Measurements from ENCODE around the gene SPR. TPM values are rescaled to one million over a fixed set of nuclear protein-coding genes. Genes with fewer than 3 reads are reported as not detected.

SPR gene
- polyA plus RNA-seq, 1 of the 3 experiments (the other 2 are of a cell fraction), result 25.7 TPM

- ChIA-PET POLR2A (no interaction called here), CTCF (interaction anchor here (1.0 to 10.6 kb wide), 5 partner anchors 8 to 278 kb away, joined by 3 to 173 read pairs (median 24); partner anchors contain the start of gene SPR)
- Histone ChIP-seq H3K36me3 (replicated peaks in 1 of 2; ENCODE audit: control insufficient read depth in 1 of 2, insufficient read depth in 2 of 2, low read length in 1 of 2) (no peaks in the 10 kb centered on the region), H4K20me1 (ENCODE audit: insufficient read depth) (no peaks in the 10 kb centered on the region), H3K9me3 (no peaks in the 10 kb centered on the region), H3K9ac (no peak overlapping the region), H3K79me2 (ENCODE audit: insufficient read depth) (no peaks in the 10 kb centered on the region), H3K9me2 (no peaks in the 10 kb centered on the region), H3K27ac (ENCODE audit: low read depth in 2 of 2, low read length in 1 of 2) (no peak overlapping the region), H3K4me2 (no peak overlapping the region), H3K27me3 (ENCODE audit: insufficient read depth) (peaks cover 15% of the 10 kb centered on the region), H2AFZ (ENCODE audit: low read depth) (no peak overlapping the region), H3F3A (replicated peaks; ENCODE audit: insufficient read depth) (no peaks in the 10 kb centered on the region), H3K4me3 (ENCODE audit: low read depth in 2 of 2, low read length in 1 of 2) (no peak overlapping the region), H3K4me1 (ENCODE audit: control insufficient read depth in 1 of 2, insufficient read depth in 2 of 2, low read depth in 1 of 2, low read length in 1 of 2) (peaks cover 0 to 15% of the 10 kb centered on the region in 2 experiments; a peak in 1 of 4 replicates)
- DNase-seq, result no peak
- 55% methylated on average over 18 of the region's 18 CpGs for WGBS (ENCODE audit: low lambda C conversion rate)
- TF ChIP-seq MEF2A (IDR thresholded peaks at IDR 0.05; ENCODE audit: borderline replicate concordance, low read depth) (no peak), MXI1 (IDR thresholded peaks at IDR 0.05; ENCODE audit: low read depth, low read length) (no peak), MAX (IDR thresholded peaks at IDR 0.05; ENCODE audit: low read depth) (no peak), ELF1 (IDR thresholded peaks at IDR 0.05) (no peak), TAF1 (IDR thresholded peaks at IDR 0.05; ENCODE audit: borderline replicate concordance, low read depth, low read length) (no peak), FOXJ3 (CRISPR knock-in tag; IDR thresholded peaks at IDR 0.05) (no peak), CHD2 (IDR thresholded peaks at IDR 0.05; ENCODE audit: low read length, partially characterized antibody) (no peak), TEAD4 (IDR thresholded peaks at IDR 0.05; ENCODE audit: borderline replicate concordance, insufficient read depth) (no peak), USF1 (IDR thresholded peaks at IDR 0.05; ENCODE audit: borderline replicate concordance, low read depth) (no peak), RFX5 (IDR thresholded peaks at IDR 0.05; ENCODE audit: low read length) (no peak), RAD21 (IDR thresholded peaks at IDR 0.05; ENCODE audit: low read length) (no peak), ZBTB33 (IDR thresholded peaks at IDR 0.05; ENCODE audit: borderline replicate concordance, low read depth) (no peak), NRF1 (IDR thresholded peaks at IDR 0.05; ENCODE audit: low read depth, low read length) (no peak), IRF3 (IDR thresholded peaks at IDR 0.05; ENCODE audit: low read depth, low read length) (no peak), POLR2AphosphoS5 (IDR thresholded peaks at IDR 0.05; ENCODE audit: low read depth, low read length) (no peak)
Measured at GRCh38 chr2:72897785-72898584, 10.8 kb downstream of the SPR start.
